Sigmoid colon (tissue), 4 donors: ENCODE results near the gene GRIP1.

ENCODE experiments used
- EP300 ChIP-seq, 4 donors: sonication (generic); formaldehyde crosslinking; IDR thresholded peaks; one replicate each; pipeline ENCODE4 v1.6.1; 2017; ENCODE audit warnings: antibody characterized with exemption in 4 of 4
- POLR2AphosphoS5 ChIP-seq, 4 donors: sonication (generic); formaldehyde crosslinking; IDR thresholded peaks; one replicate each; pipeline ENCODE4 v1.6.1; 2017; ENCODE audit warnings: antibody characterized with exemption in 4 of 4
- TF ChIP-seq, protein P1 (sequence below), 4 experiments: fragments of 450-650 bp in 3 of 4; fragments of 200-600 bp in 1 of 4; IDR thresholded peaks; one replicate each; pipeline ENCODE4 v1.5.1; 2016 to 2019; ENCODE audit warnings: antibody characterized with exemption in 4 of 4, mild to moderate bottlenecking in 3 of 4, moderate library complexity in 2 of 4

DNA sequence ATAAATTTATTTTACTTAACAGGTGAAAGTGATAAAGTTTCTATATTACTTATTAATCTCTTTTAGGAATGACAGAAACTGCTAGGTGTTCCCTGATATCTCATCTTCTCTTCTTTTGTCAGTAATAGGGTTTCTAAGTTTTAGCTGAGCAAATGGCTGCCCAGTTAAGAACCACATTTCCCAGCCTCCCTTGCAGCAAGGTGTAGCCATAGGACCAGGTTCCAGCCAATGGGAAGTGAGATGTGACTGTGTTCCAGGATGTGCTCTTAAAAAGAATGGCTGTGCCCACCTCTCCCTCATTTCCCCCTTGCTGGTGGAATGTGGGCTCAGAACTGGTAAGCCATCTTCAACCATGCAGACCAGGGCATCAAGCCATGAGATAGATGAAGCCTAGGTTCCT lies 210.9 kb downstream of the GRIP1 start:
- TF ChIP-seq POLR2AphosphoS5 (IDR thresholded peaks at IDR 0.05) (no peak), EP300 (IDR thresholded peaks at IDR 0.05) (no peak)
- TF ChIP-seq, protein P1, sequence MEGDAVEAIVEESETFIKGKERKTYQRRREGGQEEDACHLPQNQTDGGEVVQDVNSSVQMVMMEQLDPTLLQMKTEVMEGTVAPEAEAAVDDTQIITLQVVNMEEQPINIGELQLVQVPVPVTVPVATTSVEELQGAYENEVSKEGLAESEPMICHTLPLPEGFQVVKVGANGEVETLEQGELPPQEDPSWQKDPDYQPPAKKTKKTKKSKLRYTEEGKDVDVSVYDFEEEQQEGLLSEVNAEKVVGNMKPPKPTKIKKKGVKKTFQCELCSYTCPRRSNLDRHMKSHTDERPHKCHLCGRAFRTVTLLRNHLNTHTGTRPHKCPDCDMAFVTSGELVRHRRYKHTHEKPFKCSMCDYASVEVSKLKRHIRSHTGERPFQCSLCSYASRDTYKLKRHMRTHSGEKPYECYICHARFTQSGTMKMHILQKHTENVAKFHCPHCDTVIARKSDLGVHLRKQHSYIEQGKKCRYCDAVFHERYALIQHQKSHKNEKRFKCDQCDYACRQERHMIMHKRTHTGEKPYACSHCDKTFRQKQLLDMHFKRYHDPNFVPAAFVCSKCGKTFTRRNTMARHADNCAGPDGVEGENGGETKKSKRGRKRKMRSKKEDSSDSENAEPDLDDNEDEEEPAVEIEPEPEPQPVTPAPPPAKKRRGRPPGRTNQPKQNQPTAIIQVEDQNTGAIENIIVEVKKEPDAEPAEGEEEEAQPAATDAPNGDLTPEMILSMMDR (IDR thresholded peaks at IDR 0.05), result no peak
